Kidney (tissue), 14 donors: ENCODE data around the gene ZFPM1. TPM values are rescaled to one million over a fixed set of nuclear protein-coding genes. Genes with fewer than 3 reads are reported as not detected.

Source experiments
- DNase-seq, 5 donors: peaks; one replicate each; pipeline ENCODE4 v3.0.0-alpha.2; 2013 to 2020
- FAIRE-seq: peaks from 2 replicates; lab custom pipeline; 2012; peaks lifted over from hg19 to GRCh38; lab: Jason Lieb, UNC
- H3K27ac ChIP-seq, 2 donors: one replicate each; pipeline ENCODE4 v1.7.0; 2013; ENCODE audit warnings: low read depth in 2 of 2, low read length in 2 of 2, inconsistent platforms in 1 of 2
- H3K27me3 ChIP-seq: one replicate; pipeline ENCODE4 v1.7.1; 2013; ENCODE audit warnings: low read length, inconsistent platforms; ENCODE audit not compliant: control insufficient read depth, insufficient read depth
- H3K36me3 ChIP-seq, 3 donors: one replicate each; pipeline versions ENCODE4 v1.7.0 to v1.7.1; 2013; ENCODE audit warnings: low read length in 3 of 3, control low read depth in 1 of 3, inconsistent platforms in 1 of 3; ENCODE audit not compliant: insufficient read depth in 3 of 3, control insufficient read depth in 2 of 3
- H3K4me1 ChIP-seq, 3 donors: one replicate each; pipeline versions ENCODE4 v1.7.0 to v1.7.1; 2013; ENCODE audit warnings: low read length in 3 of 3, inconsistent platforms in 1 of 3, low read depth in 1 of 3; ENCODE audit not compliant: control insufficient read depth in 2 of 3, insufficient read depth in 2 of 3
- H3K4me3 ChIP-seq, 3 donors: one replicate each; pipeline versions ENCODE4 v1.7.0 to v1.8.1; 2013; ENCODE audit warnings: low read length in 3 of 3, control low read depth in 1 of 3, inconsistent platforms in 1 of 3
- H3K9ac ChIP-seq, 3 donors: one replicate each; pipeline versions ENCODE4 v1.7.0 to v1.7.1; 2013; ENCODE audit warnings: low read length in 3 of 3, control low read depth in 1 of 3, inconsistent platforms in 1 of 3
- H3K9me3 ChIP-seq, 3 donors: one replicate each; pipeline versions ENCODE4 v1.7.0 to v1.7.1; 2013; ENCODE audit warnings: low read length in 3 of 3, control low read depth in 1 of 3, inconsistent platforms in 1 of 3; ENCODE audit not compliant: control insufficient read depth in 2 of 3, insufficient read depth in 1 of 3
- intact Hi-C: fragments of 100-400 bp; cut with DNase I; formaldehyde crosslinking; loops from one replicate; pipeline ENCODE4 v1.11.1; 2022
- polyA plus RNA-seq: library from polyadenylated mRNA; stranded (reverse); fragments of 350-450 nt; fragmentation: Illumina TruSeq; extraction: RNeasy Lipid Tissue Mini Kit (QIAGEN cat#74804); gene quantifications from one replicate; pipeline ENCODE4 v1.2.3, GENCODE V29; 2014; ENCODE audit warnings: low read depth, low replicate concordance; ENCODE audit not compliant: insufficient read depth
- total RNA-seq: library from RNA; stranded (reverse); fragmentation: NEBNext Ultra II Directional; extraction: Animal tissue kit (Norgen Biotek cat#: 25700); gene quantifications from one replicate; pipeline ENCODE4 v1.2.1, GENCODE V29; 2021
- TF ChIP-seq, protein P1 (sequence below): IDR thresholded peaks from 3 replicates; pipeline ENCODE4 v1.5.1; 2012; ENCODE audit warnings: mild to moderate bottlenecking, moderate library complexity, borderline replicate concordance; ENCODE audit not compliant: insufficient read depth; ENCODE audit errors: extremely low read depth
- donor health status: control.
- donor health status: control.
- donor health status: control.
- donor health status: control.
- donor health status: control.
- donor health status: DM: yes; HTN: yes; CAD: no.
- donor health status: Normal renal cell carcinoma (clear cell type).

The ZFPM1 gene
- total and polyA plus RNA-seq, 2 donors from 2014 or later: 1.9 to 9.2 TPM

- peak overlapping the region; percentile 53 to 67 for H3K27ac ChIP-seq
These were observed 57.3 kb downstream of the ZFPM1 start for GRCh38 chr16:88510091-88510994.

DNA sequence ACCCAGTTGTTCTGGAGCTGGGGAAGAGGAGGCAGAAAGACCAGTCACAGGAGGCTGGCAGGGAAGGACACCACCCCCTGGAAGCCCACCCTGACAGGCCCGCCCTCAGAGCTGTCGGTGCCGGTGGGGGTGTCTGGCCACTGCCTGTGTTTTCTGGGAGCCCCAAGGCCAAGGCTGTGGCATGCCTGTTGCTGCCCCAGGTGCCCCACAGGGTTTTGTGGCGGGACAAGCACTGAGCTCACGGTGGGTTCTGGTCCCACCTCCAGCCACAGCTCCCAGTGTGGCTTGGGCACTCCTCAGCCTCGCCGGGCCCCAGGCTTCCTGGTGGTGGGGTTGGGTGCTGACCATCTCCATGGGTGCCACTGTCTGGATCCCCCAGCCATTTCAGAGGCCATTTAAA lies 58.0 kb downstream of the ZFPM1 start:
- no peak for FAIRE-seq

More at GRCh38 chr16:88510091-88510994, 57.3 kb downstream of the ZFPM1 start:
- intact Hi-C loops: no loop called here
- Histone ChIP-seq H3K4me1 (peaks cover 0 to 10% (median 0%) of the 10 kb centered on the region in 3 donors), H3K27me3 (no peaks in the 10 kb centered on the region), H3K9ac (no peak overlapping the region), H3K9me3 (no peaks in the 10 kb centered on the region), H3K4me3 (no peak overlapping the region), H3K36me3 (no peaks in the 10 kb centered on the region)
- TF ChIP-seq, protein P1, sequence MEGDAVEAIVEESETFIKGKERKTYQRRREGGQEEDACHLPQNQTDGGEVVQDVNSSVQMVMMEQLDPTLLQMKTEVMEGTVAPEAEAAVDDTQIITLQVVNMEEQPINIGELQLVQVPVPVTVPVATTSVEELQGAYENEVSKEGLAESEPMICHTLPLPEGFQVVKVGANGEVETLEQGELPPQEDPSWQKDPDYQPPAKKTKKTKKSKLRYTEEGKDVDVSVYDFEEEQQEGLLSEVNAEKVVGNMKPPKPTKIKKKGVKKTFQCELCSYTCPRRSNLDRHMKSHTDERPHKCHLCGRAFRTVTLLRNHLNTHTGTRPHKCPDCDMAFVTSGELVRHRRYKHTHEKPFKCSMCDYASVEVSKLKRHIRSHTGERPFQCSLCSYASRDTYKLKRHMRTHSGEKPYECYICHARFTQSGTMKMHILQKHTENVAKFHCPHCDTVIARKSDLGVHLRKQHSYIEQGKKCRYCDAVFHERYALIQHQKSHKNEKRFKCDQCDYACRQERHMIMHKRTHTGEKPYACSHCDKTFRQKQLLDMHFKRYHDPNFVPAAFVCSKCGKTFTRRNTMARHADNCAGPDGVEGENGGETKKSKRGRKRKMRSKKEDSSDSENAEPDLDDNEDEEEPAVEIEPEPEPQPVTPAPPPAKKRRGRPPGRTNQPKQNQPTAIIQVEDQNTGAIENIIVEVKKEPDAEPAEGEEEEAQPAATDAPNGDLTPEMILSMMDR: no peak
- FAIRE-seq (no peak), DNase-seq (peak in 3 of 5 donors; percentile 72 to 82 (median 79))

DNA sequence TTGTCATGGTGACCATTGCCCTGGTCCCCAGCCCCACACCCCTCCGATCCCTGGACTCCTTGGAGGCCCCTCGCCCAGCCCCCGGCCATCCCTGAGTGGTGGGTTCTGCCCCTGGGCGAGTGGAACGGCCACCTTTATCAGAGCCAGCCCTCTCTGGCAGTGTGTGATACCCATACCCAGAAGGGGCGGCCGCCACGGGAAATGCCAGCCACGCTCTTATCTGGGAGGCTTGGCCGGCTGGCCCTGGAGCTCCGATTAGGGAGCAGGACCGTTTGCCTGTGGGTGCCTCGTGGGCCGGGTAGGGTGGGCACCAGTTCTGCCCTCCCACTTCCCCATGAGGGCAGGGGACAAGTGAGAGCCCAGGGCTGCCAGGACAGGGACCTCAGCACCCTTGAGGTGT lies 58.8 kb downstream of the ZFPM1 start:
- DNase-seq (no peak), FAIRE-seq (no peak)
- no peaks in the 10 kb centered on the region for H3K36me3 ChIP-seq
- TF ChIP-seq, protein P1: no peak
- no peaks in the 10 kb centered on the region for H3K27me3 ChIP-seq
- H3K4me1 ChIP-seq: peaks cover 0 to 10% (median 0%) of the 10 kb centered on the region in 3 donors
- H3K9me3 ChIP-seq: no peaks in the 10 kb centered on the region
- no peak overlapping the region for H3K27ac ChIP-seq
- no peak overlapping the region for H3K4me3 ChIP-seq
- intact Hi-C loops: no loop called here
- H3K9ac ChIP-seq: no peak overlapping the region

More for the DNA sequence above, 58.0 kb downstream of the ZFPM1 start:
- Histone ChIP-seq H3K9me3 (no peaks in the 10 kb centered on the region), H3K9ac (no peak overlapping the region), H3K27me3 (no peaks in the 10 kb centered on the region), H3K4me3 (no peak overlapping the region), H3K27ac (no peak overlapping the region), H3K36me3 (no peaks in the 10 kb centered on the region), H3K4me1 (peaks cover 0 to 10% (median 0%) of the 10 kb centered on the region in 3 donors)
- intact Hi-C loops: no loop called here
- no peak for DNase-seq
- TF ChIP-seq, protein P1: no peak
